HepG2 (cell line): Measurements from ENCODE around the gene DUSP9. TPM values are rescaled to one million over a fixed set of nuclear protein-coding genes. Genes with fewer than 3 reads are reported as not detected.

Source experiments
- EP300 ChIP-seq, 3 experiments: sonication (generic) in 1 of 3; formaldehyde crosslinking in 1 of 3; IDR thresholded peaks; 2 replicates each; pipeline versions ENCODE4 v1.5.1 to v1.6.1; 2011 to 2020; ENCODE audit warnings: low read depth in 2 of 3, low read length in 2 of 3, borderline replicate concordance in 1 of 3, improper control_type of control experiment in 1 of 3, mild to moderate bottlenecking in 1 of 3, missing genetic modification reagents in 1 of 3, moderate library complexity in 1 of 3
- GABPB1 ChIP-seq: IDR thresholded peaks from 2 replicates; pipeline ENCODE4 v1.6.1; 2016; ENCODE audit warnings: mild to moderate bottlenecking, missing genetic modification reagents, moderate library complexity, missing compliant biosample characterization
- MAZ ChIP-seq, 2 experiments: sonication (generic) in 1 of 2; formaldehyde crosslinking in 1 of 2; IDR thresholded peaks; 2 replicates each; pipeline versions ENCODE4 v1.5.0 to v1.6.1; 2012 to 2020; ENCODE audit warnings: low read depth in 2 of 2, mild to moderate bottlenecking in 2 of 2, borderline replicate concordance in 1 of 2, improper control_type of control experiment in 1 of 2, low read length in 1 of 2, missing genetic modification reagents in 1 of 2, moderate library complexity in 1 of 2
- MED8 ChIP-seq: sonication (generic); formaldehyde crosslinking; IDR thresholded peaks from 2 replicates; pipeline ENCODE4 v1.8.1; 2023; ENCODE audit warnings: mild to moderate bottlenecking, missing genetic modification reagents; ENCODE audit not compliant: insufficient replicate concordance
- NCOR1 ChIP-seq: fragments of 200-600 bp; sonication (generic); IDR thresholded peaks from 2 replicates; pipeline ENCODE4 v1.7.0; 2017; ENCODE audit warnings: antibody characterized with exemption, low read length, borderline replicate concordance
- NR2C2 ChIP-seq: sonication (generic); formaldehyde crosslinking; IDR thresholded peaks from 2 replicates; pipeline ENCODE4 v1.4.0; 2020; ENCODE audit warnings: missing genetic modification reagents, mild to moderate bottlenecking, moderate library complexity, borderline replicate concordance
- NR2F6 ChIP-seq, 2 experiments: IDR thresholded peaks; 2 replicates each; pipeline ENCODE4 v1.6.1; 2016; ENCODE audit warnings: antibody characterized with exemption in 1 of 2, mild to moderate bottlenecking in 1 of 2
- PCBP2 ChIP-seq: fragments of 200-400 bp; formaldehyde crosslinking; optimal IDR thresholded peaks from 2 replicates; pipeline ENCODE3; 2018; ENCODE audit warnings: low read length, low read depth; ENCODE audit not compliant: poor library complexity, severe bottlenecking
- RXRB ChIP-seq: IDR thresholded peaks from 2 replicates; pipeline ENCODE4 v1.6.1; 2016; ENCODE audit warnings: borderline replicate concordance, missing genetic modification reagents, missing compliant biosample characterization
- SPEN ChIP-seq: sonication (generic); formaldehyde crosslinking; IDR thresholded peaks from 2 replicates; pipeline ENCODE4 v1.5.1; 2020; ENCODE audit warnings: low read depth, mild to moderate bottlenecking, missing genetic modification reagents
- TARDBP ChIP-seq: sonication (generic); formaldehyde crosslinking; IDR thresholded peaks from 2 replicates; pipeline ENCODE4 v1.8.0; 2022; ENCODE audit warnings: mild to moderate bottlenecking, missing genetic modification reagents
- YEATS2 ChIP-seq: sonication (generic); formaldehyde crosslinking; IDR thresholded peaks from 2 replicates; pipeline ENCODE4 v1.4.0; 2020; ENCODE audit warnings: missing genetic modification reagents, borderline replicate concordance
- ZFP36L2 ChIP-seq: sonication (generic); formaldehyde crosslinking; IDR thresholded peaks from 2 replicates; pipeline ENCODE4 v1.4.0; 2020; ENCODE audit warnings: missing genetic modification reagents
- ZNF703 ChIP-seq: sonication (generic); formaldehyde crosslinking; IDR thresholded peaks from 2 replicates; pipeline ENCODE4 v1.5.1; 2020; ENCODE audit warnings: missing genetic modification reagents, mild to moderate bottlenecking, moderate library complexity, borderline replicate concordance
- ZNF746 ChIP-seq: sonication (generic); formaldehyde crosslinking; IDR thresholded peaks from 2 replicates; pipeline ENCODE4 v1.8.0; 2022; ENCODE audit warnings: mild to moderate bottlenecking, missing genetic modification reagents
- polyA plus RNA-seq, 8 experiments: library from polyadenylated mRNA; depleted of rRNA in 3 of 8; stranded (reverse) in 7 of 8; unstranded in 1 of 8; fragments of >200 nt; fragmentation: Illumina TruSeq in 4 of 8; extraction: Trizol in 4 of 8; gene quantifications; 2 replicates each; pipeline versions ENCODE4 v1.2.1 to v1.2.3, GENCODE V29; 2011 to 2016; ENCODE audit warnings: low read depth in 4 of 8, missing spikeins in 1 of 8, mixed read lengths in 1 of 8; ENCODE audit not compliant: insufficient read depth in 1 of 8
- total RNA-seq, 5 experiments: library from RNA; depleted of rRNA; stranded (reverse); fragments of >200 nt; fragmentation: Illumina TruSeq; extraction: Trizol; gene quantifications; 2 replicates each; pipeline ENCODE4 v1.2.3, GENCODE V29; 2016; ENCODE audit warnings: low read depth in 1 of 5
- TF ChIP-seq, protein P1 (sequence below): sonication (generic); formaldehyde crosslinking; IDR thresholded peaks from 2 replicates; pipeline ENCODE4 v1.4.0; 2020; ENCODE audit warnings: missing genetic modification reagents
- TF ChIP-seq, protein P2 (sequence below): sonication (generic); formaldehyde crosslinking; IDR thresholded peaks from 2 replicates; pipeline ENCODE4 v1.5.0; 2020; ENCODE audit warnings: missing genetic modification reagents
- TF ChIP-seq, protein P3 (sequence below): sonication (generic); formaldehyde crosslinking; IDR thresholded peaks from 2 replicates; pipeline ENCODE4 v1.4.0; 2020; ENCODE audit warnings: low read depth, missing genetic modification reagents
- TF ChIP-seq, protein P4 (sequence below): sonication (generic); formaldehyde crosslinking; IDR thresholded peaks from 2 replicates; pipeline ENCODE4 v1.4.0; 2020; ENCODE audit warnings: low read depth, mild to moderate bottlenecking, missing genetic modification reagents

The DUSP9 gene
- total and polyA plus RNA-seq, 2 of the 13 experiments (the other 11 are each of a cell fraction or from before 2014, with no cell fraction given) = 235 to 435 TPM

DNA sequence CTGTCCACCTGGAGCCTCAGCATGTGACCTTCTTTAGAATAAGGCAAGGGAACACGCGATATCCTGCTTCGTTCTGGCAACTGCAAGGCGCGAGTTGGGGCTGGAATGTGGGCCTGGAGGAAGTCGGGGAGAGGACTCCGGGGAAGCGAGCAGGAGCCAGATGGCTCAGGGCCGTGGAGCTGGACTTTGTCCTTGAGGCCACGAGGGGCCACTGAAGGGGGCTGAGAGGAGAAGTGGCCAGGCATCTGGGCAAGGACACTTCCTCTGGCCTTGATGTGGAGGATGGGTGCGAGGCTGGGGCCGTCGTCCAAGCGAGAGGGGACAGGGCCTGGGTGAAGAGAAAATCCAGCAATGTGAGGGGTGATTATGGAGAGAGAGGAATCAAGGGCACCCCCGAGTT, 12.2 kb upstream of the DUSP9 start (continued):
- TF ChIP-seq, protein P1, sequence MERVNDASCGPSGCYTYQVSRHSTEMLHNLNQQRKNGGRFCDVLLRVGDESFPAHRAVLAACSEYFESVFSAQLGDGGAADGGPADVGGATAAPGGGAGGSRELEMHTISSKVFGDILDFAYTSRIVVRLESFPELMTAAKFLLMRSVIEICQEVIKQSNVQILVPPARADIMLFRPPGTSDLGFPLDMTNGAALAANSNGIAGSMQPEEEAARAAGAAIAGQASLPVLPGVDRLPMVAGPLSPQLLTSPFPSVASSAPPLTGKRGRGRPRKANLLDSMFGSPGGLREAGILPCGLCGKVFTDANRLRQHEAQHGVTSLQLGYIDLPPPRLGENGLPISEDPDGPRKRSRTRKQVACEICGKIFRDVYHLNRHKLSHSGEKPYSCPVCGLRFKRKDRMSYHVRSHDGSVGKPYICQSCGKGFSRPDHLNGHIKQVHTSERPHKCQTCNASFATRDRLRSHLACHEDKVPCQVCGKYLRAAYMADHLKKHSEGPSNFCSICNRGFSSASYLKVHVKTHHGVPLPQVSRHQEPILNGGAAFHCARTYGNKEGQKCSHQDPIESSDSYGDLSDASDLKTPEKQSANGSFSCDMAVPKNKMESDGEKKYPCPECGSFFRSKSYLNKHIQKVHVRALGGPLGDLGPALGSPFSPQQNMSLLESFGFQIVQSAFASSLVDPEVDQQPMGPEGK (CRISPR knock-in tag) = no peak
- 0 out of 2 replicates have a peak, but pooled peaks have one; percentile 66 for TF ChIP-seq ZNF746 (CRISPR knock-in tag)
- peak; percentile 52; the same call in 1 of the 2 replicates for TF ChIP-seq NCOR1
- TF ChIP-seq, protein P2, sequence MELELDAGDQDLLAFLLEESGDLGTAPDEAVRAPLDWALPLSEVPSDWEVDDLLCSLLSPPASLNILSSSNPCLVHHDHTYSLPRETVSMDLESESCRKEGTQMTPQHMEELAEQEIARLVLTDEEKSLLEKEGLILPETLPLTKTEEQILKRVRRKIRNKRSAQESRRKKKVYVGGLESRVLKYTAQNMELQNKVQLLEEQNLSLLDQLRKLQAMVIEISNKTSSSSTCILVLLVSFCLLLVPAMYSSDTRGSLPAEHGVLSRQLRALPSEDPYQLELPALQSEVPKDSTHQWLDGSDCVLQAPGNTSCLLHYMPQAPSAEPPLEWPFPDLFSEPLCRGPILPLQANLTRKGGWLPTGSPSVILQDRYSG (CRISPR knock-in tag) = no peak
- TF ChIP-seq NR2C2 (CRISPR knock-in tag) = 0 out of 2 replicates have a peak, but pooled peaks have one; percentile 20
- TF ChIP-seq SPEN = 0 out of 2 replicates have a peak, but pooled peaks have one; percentile 23
- TF ChIP-seq, protein P3, sequence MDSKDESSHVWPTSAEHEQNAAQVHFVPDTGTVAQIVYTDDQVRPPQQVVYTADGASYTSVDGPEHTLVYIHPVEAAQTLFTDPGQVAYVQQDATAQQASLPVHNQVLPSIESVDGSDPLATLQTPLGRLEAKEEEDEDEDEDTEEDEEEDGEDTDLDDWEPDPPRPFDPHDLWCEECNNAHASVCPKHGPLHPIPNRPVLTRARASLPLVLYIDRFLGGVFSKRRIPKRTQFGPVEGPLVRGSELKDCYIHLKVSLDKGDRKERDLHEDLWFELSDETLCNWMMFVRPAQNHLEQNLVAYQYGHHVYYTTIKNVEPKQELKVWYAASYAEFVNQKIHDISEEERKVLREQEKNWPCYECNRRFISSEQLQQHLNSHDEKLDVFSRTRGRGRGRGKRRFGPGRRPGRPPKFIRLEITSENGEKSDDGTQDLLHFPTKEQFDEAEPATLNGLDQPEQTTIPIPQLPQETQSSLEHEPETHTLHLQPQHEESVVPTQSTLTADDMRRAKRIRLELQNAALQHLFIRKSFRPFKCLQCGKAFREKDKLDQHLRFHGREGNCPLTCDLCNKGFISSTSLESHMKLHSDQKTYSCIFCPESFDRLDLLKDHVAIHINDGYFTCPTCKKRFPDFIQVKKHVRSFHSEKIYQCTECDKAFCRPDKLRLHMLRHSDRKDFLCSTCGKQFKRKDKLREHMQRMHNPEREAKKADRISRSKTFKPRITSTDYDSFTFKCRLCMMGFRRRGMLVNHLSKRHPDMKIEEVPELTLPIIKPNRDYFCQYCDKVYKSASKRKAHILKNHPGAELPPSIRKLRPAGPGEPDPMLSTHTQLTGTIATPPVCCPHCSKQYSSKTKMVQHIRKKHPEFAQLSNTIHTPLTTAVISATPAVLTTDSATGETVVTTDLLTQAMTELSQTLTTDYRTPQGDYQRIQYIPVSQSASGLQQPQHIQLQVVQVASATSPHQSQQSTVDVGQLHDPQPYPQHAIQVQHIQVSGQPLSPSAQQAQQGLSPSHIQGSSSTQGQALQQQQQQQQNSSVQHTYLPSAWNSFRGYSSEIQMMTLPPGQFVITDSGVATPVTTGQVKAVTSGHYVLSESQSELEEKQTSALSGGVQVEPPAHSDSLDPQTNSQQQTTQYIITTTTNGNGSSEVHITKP (CRISPR knock-in tag) = no peak; the same call in 1 of the 2 replicates
- TF ChIP-seq NR2F6 (IDR thresholded peaks at IDR 0.05) = 0 out of 2 replicates have a peak, but pooled peaks have one; percentile 24
- TF ChIP-seq NR2F6 (CRISPR knock-in tag; IDR thresholded peaks at IDR 0.05) = no peak
- TF ChIP-seq MED8 = peak; percentile 40
- TF ChIP-seq ZNF703 (CRISPR knock-in tag) = no peak
- no peak for TF ChIP-seq ZFP36L2
- no peak for TF ChIP-seq MAZ (IDR thresholded peaks at IDR 0.05; ENCODE audit: borderline replicate concordance, low read depth, low read length)
- 0 out of 2 replicates have a peak, but pooled peaks have one; percentile 33 for TF ChIP-seq MAZ (CRISPR knock-in tag; IDR thresholded peaks at IDR 0.05; ENCODE audit: low read depth)
- TF ChIP-seq, protein P4, sequence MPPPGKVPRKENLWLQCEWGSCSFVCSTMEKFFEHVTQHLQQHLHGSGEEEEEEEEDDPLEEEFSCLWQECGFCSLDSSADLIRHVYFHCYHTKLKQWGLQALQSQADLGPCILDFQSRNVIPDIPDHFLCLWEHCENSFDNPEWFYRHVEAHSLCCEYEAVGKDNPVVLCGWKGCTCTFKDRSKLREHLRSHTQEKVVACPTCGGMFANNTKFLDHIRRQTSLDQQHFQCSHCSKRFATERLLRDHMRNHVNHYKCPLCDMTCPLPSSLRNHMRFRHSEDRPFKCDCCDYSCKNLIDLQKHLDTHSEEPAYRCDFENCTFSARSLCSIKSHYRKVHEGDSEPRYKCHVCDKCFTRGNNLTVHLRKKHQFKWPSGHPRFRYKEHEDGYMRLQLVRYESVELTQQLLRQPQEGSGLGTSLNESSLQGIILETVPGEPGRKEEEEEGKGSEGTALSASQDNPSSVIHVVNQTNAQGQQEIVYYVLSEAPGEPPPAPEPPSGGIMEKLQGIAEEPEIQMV (CRISPR knock-in tag) = 0 out of 2 replicates have a peak, but pooled peaks have one; percentile 35
- no peak for TF ChIP-seq PCBP2
- peak in 1 of 2 experiments; percentile 30; a peak in 1 of 4 replicates for TF ChIP-seq EP300 (IDR thresholded peaks at IDR 0.05; ENCODE audit: low read depth in 2 of 2, low read length in 2 of 2)
- TF ChIP-seq EP300 (CRISPR knock-in tag; IDR thresholded peaks at IDR 0.05; ENCODE audit: borderline replicate concordance) = no peak
- no peak for TF ChIP-seq YEATS2
- peak; percentile 35; the same call in 1 of the 2 replicates for TF ChIP-seq RXRB (CRISPR knock-in tag)
- peak; percentile 49; the same call in 1 of the 2 replicates for TF ChIP-seq TARDBP
- TF ChIP-seq GABPB1 = peak; percentile 67; the same call in 1 of the 2 replicates
